HG03066 (cell line): ENCODE data around the gene MAF.

Experiments used
- ATAC-seq: cut with Tn5 transposase; IDR thresholded peaks from one replicate; pipeline ENCODE4 v1.9.1; 2021; ENCODE audit warnings: low read depth; ENCODE audit not compliant: unreplicated experiment

MAF gene

DNA sequence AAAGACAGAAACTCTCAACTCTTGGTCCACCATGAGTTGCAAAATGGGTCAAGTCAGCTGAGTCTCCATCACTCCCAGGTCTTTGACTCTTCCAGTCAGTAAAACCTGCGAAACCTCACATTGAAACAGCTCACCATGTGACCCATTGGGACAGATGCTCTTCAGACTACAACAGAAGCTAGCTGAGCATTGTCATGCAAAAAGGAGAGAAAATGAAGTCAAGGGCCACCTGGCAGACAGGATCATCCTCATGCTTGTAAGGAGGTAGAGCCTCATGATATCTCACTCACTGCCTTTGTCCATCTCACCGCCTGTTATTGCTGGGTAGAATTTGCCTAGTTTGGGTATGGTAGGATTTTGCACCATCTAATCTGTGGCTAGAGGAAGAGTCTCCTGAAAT is 50.2 kb downstream of the MAF start:
- no peak for ATAC-seq

DNA sequence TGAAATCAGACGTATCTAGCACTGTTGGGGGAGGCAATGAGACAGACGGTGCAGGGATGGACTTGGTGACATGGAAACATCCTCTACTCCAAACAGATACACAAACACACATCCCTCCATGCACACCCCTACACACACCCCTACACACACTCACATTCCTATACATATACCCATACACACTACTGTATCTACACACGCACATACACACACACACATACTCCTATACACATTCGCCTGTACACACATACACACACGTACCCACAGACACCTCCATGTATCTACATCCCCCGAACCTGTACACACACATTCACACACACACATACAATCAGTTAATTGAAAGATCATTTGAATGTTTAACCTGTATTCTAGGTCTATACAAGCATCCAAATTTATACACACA is 53.5 kb downstream of the MAF start:
- no peak for ATAC-seq
